NCI-H345 treated with DMSO at 0.1 percent for 48 hours (cell line): ENCODE data around the gene RNASE1.
"Not testable (repeated sequence)": the region's sequence is repeated elsewhere in the genome, so short reads cannot be mapped to it uniquely, and the experiment has no call there.

Experiments
- DNase-seq: peaks from one replicate; lab custom pipeline; 2025; ENCODE audit not compliant: unreplicated experiment; lab: John Stamatoyannopoulos, UW

The RNASE1 gene

DNA sequence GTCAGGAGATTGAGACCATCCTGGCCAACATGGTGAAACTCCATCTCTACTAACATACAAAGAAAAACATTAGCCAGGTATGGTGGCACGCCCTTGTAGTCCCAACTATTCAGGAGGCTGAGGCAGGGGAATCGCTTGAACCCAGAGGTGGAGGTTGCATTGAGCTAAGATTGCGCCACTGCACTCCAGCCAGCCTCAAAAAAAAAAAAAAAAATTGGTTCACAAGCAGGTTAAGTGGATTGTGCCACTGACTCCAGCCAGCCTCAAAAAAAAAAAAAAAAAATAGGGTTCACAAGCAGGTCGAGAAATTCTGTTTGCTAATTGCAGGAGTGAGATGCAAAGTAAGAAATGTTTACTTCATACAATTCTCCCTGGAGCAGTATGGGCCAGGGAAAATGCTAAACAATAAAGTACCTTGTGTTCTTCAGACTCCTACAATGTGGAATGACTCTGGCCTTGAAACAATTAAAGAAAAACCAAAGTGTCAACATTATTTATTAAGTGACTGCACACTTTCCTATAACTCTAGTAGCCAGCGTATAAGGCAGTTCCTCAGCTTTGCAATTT is 28.3 kb downstream of the RNASE1 start:
- DNase-seq: no peak

DNA sequence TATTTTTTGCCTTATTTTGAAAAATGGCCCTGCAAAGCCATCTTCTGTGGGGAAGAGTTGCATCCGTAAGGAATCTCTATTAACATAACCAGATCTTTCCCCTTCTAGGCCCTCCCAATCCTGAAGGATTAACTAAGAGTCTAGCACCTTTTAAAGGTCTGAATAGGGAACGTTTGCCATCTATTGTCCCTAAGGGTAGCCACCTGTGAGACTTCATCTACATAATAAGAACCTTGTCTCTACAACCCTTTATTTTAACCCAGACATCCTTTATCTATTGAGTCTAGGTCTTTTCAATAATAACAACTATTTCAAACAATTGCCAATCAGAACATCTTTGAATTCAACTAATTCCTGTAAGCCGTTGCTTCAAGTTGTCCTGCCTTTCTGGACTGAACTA is 30.0 kb downstream of the RNASE1 start:
- DNase-seq: no peak

DNA sequence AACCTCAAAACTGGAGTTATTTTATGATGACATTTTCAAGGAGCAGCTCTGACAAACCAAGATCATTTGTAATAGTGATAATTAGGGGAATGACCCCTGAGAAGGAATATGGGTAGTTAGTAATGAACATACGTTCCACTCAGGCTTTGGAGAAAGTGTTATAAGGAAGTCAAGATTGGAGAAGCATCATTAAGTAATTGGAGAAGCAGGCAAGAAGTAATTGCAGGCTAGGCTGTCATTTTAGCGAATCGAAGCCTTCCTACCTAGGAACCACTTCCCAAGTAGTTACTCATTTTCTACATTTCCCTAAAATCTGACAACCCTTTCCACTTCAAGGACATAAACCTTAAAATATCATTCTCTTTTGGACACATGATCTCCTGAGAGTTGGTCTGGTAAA is 33.2 kb downstream of the RNASE1 start:
- DNase-seq: no peak

DNA sequence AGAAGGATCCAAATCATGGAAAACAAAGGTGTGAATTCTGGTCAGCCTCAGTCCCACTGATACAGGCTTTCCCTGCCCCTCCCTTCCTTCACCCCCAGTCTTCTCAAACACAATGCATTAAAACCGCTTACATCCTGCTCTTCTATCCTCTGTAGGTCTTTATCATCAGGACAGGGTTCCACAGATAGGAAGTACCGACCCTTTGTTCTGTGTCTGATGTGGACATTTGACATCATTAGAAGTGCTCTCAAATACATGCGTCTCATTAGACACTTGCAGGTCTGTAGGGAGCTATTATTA is 34.1 kb downstream of the RNASE1 start:
- DNase-seq: no peak

DNA sequence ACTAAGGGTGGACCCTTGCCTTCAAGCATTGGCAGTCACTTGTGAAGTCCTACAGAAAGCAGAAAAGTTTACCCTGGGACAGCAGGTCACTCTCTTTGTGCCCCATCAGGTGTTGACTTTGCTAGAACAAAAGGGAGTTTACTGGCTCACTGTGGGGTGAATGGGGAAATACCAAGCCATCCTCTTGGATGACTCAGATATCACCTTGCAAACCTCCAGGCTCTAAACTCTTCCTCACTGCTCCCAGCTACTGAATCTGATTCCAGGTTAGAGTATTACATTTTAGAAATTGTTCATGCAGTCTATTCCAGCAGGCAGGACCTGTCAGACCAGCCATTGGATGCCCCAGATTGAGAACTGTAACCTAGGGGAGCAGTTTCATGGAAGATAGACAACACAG is 41.7 kb downstream of the RNASE1 start:
- no peak for DNase-seq

DNA sequence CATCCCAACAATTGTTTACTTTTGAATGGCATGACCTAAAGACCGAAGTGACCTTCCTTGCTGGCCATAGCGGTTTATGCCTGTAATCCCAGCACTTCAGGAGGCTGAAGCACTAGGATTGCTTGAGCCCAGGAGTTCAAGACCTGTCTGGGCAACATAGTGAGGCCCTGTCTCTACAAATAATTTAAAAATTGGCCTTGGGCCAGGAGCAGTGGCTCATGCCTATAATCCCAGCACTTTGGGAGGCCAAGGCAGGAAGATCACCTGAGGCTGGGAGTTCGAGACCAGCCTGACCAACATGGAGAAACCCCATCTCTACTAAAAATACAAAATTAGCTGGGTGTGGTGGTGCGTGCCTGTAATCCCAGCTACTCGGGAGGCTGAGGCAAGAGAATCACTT is 43.2 kb downstream of the RNASE1 start:
- DNase-seq: not testable (repeated sequence)

DNA sequence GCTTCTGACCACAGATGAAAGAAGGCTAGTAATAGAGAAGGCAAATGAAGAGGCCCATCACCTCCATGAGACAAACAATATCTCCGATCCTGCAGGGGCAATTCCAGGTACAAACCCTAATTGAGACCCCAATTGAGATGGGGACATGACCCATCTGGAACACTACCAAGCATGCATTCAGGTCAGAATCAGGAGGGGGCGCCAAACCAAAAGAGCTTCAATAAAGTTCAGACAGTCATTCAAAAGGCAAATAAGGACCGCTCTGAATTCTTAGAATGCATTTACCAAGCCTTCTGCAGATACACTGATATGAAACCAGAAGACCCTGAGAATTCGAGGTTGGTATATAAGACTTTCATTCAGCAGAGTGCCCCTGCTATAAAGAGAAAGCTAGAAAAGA is 44.7 kb downstream of the RNASE1 start:
- DNase-seq: no peak

DNA sequence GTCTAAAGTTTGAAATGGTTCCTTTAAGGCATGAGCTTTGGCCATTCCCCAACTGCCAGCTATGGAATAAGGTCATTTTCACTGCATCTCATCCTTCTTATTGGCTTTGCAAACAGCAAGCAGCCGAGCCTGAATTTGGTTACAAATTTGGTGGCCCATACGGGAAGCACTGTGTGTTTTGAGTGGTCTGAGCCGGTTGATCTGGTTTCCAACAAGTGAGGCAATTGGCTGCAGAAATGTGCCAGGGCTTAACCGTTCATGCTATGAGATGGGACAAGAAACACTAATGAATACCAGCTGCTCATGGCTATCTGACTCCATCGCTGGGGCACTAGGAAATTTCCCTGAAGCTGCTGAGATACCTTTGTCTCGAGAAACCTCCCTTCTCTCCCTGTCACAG is 47.6 kb downstream of the RNASE1 start:
- no peak for DNase-seq

DNA sequence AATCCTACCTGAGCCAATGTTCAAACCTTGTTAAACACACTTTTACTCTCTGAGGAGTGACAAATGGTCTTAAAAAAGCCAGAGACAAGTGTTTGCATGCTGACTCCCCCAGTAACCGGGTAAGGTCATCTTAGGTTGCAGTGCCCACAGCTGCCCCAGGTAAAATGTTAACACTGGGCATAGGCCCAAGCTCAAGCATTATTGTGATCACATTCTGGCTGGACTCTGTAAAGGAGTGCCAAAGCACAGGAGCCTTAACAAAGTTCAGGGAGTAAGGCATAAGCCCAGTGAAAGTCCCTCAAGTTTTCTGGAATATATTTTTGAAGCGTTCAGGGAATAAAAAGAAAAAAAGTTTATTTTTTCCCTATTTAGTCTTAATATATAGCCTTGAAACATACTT is 48.3 kb downstream of the RNASE1 start:
- no peak for DNase-seq

DNA sequence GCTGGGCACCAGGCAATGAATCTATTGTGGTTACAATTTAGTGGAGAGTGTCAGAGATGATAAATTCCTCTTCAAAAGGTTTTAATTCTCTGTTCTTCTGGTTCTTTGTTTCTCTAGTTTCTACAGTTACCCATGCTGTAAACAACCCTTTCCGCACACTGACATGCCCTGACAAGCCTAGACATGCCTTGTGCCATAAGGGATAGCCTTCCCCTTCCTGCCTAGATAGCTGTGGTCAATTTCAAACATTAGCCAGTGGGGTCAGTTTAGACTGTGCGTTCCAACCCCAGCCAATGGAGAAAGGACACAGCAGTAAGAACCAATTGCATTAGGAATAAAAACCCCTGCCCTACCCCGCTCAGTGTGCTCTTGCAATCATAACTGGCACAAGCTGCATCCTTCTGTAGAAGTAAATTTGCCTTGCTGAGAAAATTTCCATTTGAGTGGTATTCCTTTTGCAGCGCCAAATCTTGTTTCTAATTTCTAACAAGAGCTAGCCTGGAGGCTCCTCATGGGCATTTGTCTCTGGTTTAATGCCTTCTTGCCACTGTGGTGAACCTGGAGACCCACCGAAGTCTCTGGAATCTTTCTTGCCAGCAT is 50.6 kb downstream of the RNASE1 start:
- no peak for DNase-seq
